ENCODE data around the gene MOSPD3.

Gene MOSPD3

GRCh38 chr7:100575746-100576383, 36.5 kb upstream of the MOSPD3 start:
- DNase-seq: no peak

GRCh38 chr7:100576384-100576993, 35.9 kb upstream of the MOSPD3 start:
- DNase-seq: no peak

GRCh38 chr7:100577103-100577502, 35.2 kb upstream of the MOSPD3 start:
- DNase-seq: no peak

- DNase-seq: no peak
Observed at GRCh38 chr7:100577507-100577906, 34.8 kb upstream of the MOSPD3 start.

- DNase-seq: no peak
Observed at GRCh38 chr7:100578246-100579183, 33.8 kb upstream of the MOSPD3 start.

DNA sequence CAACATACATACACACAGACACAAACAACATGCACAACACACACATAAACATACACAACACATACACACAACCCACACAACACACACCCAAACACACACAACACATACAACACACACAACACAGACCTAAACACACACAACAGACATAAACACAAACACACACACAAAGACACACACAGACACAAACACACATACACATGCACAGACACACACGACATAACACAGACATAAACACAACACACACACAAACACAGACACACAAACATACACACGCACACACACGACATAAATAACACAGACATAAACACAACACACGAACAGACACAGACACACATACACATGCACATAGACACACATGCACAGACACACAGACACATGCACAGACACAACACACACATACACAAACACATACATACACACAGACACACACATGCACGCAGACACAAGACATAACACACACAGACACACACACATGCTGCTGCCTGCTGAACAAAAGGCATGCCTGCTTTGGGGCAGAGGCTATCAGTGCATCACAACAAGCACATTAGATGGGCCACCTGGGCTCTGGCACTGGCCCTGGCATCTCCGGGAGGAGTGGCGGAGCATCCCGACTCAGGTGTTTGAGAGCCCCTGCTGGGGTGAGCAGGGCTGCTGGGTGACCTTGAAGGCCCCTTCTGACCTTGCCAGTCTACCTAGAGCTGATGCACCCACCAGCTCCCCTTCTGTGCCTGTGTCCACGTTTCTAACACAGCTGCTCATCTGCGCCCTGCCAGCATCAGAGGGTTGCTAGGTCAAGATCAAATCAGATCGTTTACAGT, 31.7 kb upstream of the MOSPD3 start:
- DNase-seq: no peak

- DNase-seq: no peak
Observed at GRCh38 chr7:100582041-100582579, 30.2 kb upstream of the MOSPD3 start.

DNA sequence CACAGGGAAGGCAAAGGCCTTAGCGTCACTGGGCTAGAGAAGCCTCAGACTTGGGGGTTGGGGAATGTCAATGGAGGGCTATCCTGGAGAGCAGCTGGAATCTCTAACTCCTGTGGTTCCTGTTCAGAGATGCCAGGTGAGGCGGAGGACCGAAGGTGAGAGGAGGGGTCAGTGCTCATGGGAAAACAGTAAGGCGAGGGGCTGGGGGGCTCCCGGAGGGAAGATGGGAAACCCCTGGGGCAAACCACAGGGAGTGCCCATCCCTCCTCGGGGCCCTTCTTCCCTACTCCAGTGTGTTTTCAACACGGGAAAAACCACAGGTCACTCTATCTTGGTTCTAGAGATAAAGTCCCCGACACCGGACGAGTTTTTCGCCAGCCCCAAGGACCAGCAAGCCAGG, 29.7 kb upstream of the MOSPD3 start:
- DNase-seq: no peak

GRCh38 chr7:100583132-100584053, 28.9 kb upstream of the MOSPD3 start:
- no peak for DNase-seq

GRCh38 chr7:100584054-100584682, 28.2 kb upstream of the MOSPD3 start:
- DNase-seq: no peak

GRCh38 chr7:100584683-100585510, 27.4 kb upstream of the MOSPD3 start:
- DNase-seq: peak; percentile 27

DNA sequence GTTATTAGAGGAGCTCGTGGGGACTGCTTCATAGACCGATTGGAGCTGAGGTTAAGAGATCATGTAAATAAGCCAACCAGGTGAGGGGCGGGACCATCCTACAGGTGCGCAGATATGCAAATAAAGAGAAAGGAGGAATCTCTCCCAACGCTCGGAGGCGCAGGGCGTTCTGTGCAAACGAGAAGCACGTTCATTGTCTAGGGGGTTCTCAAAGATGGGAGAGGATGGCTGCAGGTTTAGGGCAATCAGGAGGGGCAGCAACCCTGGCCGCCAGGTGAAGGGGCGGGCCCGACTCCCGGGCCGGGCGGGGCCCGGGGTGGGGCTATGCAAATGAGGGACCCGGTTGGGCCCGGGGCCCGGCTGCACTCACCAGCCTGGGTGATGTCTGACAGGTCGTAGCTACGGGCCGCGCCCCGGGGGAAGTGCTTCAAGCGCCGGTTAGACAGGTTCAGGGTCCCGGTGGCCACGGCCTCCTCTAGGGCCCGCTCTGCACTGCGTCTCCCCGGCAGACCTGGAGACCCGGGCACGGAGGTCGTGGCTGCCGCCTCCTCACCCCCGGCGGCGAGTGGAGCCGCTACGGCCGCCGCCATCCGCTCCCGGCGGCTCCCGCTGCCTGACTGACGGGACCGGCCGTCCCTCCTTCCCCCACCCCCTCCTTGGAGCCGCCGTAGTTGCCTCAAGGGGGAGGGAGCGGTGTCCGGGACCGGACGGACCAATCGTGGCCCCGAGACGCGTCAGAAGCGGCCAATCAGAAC, 26.7 kb upstream of the MOSPD3 start, which contains the start of gene LRCH4:
LRCH4 (minus strand) TSS at position 619 of the 755 bp plus-strand sequence; CDS start at position 590, 29 bp downstream.
- peak; percentile 75 for DNase-seq

- peak; percentile 100 for DNase-seq
Observed at GRCh38 chr7:100586266-100587025, 25.9 kb upstream of the MOSPD3 start, which contains the start of gene FBXO24. Gene FBXO24 (plus strand): TSS chr7:100586328. CDS start chr7:100586626, 298 bp downstream.

GRCh38 chr7:100588438-100588837, 23.9 kb upstream of the MOSPD3 start:
- peak; percentile 9 for DNase-seq

- no peak for DNase-seq
Observed at GRCh38 chr7:100589341-100589947, 22.9 kb upstream of the MOSPD3 start.

DNA sequence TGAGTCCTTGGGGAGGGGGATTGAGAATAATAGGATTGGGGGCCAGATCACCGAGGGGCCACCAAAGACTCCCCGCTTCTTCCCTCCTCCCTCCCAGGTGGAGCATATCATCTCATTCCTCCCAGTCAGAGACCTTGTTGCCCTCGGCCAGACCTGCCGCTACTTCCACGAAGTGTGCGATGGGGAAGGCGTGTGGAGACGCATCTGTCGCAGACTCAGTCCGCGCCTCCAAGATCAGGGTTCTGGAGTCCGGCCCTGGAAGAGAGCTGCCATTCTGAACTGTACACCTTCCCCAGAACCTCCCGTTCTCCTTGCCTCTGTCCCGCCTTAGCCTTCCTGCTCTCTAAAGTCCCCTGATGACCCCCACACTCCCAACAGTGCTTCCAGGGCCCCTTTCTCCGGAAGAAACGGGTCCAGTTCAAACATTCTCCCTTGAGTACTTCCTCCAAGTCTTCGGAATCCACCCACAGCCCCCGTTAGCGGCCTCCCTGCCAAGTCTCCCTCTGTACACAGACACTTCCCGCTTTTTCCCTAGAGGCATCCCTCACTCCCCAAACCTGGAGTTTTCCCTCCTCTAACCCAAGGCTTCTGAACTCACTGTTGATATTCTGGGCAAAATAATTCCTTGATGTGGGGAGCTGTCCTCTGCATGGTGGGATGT, 22.1 kb upstream of the MOSPD3 start:
- no peak for DNase-seq

- DNase-seq: no peak
Observed at GRCh38 chr7:100591596-100591995, 20.7 kb upstream of the MOSPD3 start.
